ENCODE data around the gene APRT. TPM values are rescaled to one million over a fixed set of nuclear protein-coding genes. Genes with fewer than 3 reads are reported as not detected.
A peak's percentile ranks its signal among the peaks of the same experiment; 100 is the strongest.
"Not testable (repeated sequence)": the region's sequence is repeated elsewhere in the genome, so short reads cannot be mapped to it uniquely, and the experiment has no call there.

The APRT gene
- total and polyA plus RNA-seq, 2 donors: 28.8 to 167 TPM

GRCh38 chr16:88788749-88789148, 23.0 kb downstream of the APRT start:
- H3K4me3 ChIP-seq (ENCODE audit: low read depth, low read length); H3K4me1 ChIP-seq (ENCODE audit: insufficient read depth); H3K27ac ChIP-seq (ENCODE audit: low read depth); H3K36me3 ChIP-seq (ENCODE audit: insufficient read depth); DNase-seq (ENCODE audit: extremely low spot score): not testable (repeated sequence)
- 94% methylated on average over 8 of the region's 8 CpGs for WGBS

DNA sequence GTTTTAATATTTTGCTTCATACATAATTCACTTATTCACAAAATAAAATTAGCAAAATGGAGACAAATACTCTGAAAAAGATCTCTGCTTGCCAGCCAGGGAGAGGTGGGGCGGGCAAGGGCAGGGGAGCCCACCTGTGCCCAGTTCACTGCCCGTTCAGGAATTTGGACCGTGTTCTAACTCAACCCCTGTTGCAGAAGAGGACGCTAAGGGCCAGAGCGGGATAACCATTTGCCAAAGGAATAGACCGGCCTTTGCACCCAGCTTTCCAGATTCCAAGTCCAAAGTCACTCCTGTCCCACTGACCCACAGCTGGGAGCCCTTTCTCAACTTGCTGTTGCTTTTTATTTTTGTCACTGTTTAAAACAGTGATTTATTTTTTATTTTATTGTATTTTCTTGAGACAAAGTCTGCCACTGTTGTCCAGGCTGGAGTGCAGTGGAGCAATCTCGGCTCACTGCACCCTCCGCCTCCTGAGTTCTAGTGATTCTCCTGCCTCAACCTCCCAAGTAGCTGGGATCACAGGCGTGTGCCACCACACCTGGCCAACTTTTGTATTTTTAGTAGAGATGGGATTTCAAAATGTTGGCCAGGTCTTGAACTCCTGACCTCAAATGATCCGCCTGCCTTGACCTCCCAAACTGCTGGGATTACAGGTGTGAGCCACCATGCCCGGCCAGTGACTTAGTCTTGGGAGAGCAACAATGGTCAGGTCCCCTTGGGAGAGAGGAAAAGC, 24.0 kb downstream of the APRT start:
- H3K4me3 ChIP-seq (ENCODE audit: low read depth, low read length): no peak overlapping the region
- WGBS: 90% methylated on average over 11 of the region's 11 CpGs
- no peaks in the 10 kb centered on the region for H3K4me1 ChIP-seq (ENCODE audit: insufficient read depth)
- DNase-seq (ENCODE audit: extremely low spot score): no peak
- H3K27ac ChIP-seq (ENCODE audit: low read depth): no peak overlapping the region
- no peaks in the 10 kb centered on the region for H3K36me3 ChIP-seq (ENCODE audit: insufficient read depth)

DNA sequence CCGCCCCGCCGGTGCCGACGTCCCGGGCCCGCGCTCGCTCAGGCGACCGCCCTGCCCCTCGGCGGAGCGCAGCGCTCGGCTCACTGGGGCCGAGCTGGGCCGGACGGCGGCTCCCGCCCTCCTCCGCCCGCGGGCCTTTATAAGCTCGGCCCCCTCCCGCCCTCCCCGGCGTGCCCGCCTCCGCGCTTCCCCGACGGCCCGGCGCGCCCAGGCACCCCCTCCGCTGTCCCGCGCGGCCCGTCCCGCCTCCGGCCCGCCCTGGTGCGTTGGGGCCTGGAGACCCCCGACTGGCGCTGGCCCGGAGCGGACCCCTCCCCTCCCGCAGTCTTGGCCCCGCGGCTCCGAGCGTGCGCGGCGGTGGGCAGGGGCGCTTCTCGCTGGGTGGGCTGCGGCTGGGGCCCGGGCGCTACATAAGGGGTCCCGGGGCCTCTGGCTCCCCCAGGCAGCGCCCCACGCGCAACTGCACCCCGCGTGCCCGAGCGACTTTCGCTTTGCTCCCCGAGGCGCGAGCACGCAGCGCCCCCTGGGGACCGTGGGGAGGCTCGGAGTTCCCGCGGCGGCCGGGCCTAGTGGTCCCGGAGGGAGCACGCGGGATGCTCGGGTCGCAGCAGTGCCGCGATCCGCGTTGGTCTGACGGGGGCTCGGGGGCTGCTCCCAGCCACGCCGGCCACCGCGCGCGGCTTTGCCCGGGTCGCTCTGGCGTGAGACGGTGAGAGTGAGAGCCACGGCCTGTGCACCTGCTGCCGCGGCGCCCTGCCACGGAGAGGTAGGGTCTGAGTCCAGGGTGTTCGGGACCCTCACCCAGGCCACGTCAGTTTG, 26.4 kb downstream of the APRT start, which contains the start of gene PIEZO1:
Gene PIEZO1 (minus strand): TSS at position 115 of the 819 bp plus-strand sequence. CDS start 256 bp downstream, outside the sequence.
- H3K27ac ChIP-seq (ENCODE audit: low read depth): peak within 1 kb of the TSS; percentile 94
- no peak for DNase-seq (ENCODE audit: extremely low spot score)
- no peaks in the 10 kb centered on the region for H3K36me3 ChIP-seq (ENCODE audit: insufficient read depth)
- H3K4me3 ChIP-seq (ENCODE audit: low read depth, low read length): peak within 1 kb of the TSS; percentile 77
- 3% methylated on average over 110 of the region's 110 CpGs for WGBS
- H3K4me1 ChIP-seq (ENCODE audit: insufficient read depth): no peaks in the 10 kb centered on the region

DNA sequence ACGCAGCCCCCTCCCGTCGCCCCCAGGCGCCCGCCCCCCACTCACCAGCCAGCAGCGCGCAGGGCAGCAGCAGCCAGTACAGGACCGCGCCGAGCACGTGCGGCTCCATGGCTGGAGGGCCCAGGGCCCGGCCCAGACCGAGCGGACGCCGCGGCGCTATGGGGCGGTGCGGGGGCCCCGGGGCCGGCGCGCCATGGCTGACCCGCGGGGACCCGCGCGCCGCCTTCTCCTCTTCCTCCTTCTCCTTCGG, 26.9 kb downstream of the APRT start:
- Histone ChIP-seq H3K4me3 (ENCODE audit: low read depth, low read length) (peak overlapping the region; percentile 77), H3K36me3 (ENCODE audit: insufficient read depth) (no peaks in the 10 kb centered on the region), H3K4me1 (ENCODE audit: insufficient read depth) (no peaks in the 10 kb centered on the region), H3K27ac (ENCODE audit: low read depth) (peak overlapping the region; percentile 94)
- DNase-seq (ENCODE audit: extremely low spot score): no peak
- under 1% methylated on average over 32 of the region's 32 CpGs for WGBS

DNA sequence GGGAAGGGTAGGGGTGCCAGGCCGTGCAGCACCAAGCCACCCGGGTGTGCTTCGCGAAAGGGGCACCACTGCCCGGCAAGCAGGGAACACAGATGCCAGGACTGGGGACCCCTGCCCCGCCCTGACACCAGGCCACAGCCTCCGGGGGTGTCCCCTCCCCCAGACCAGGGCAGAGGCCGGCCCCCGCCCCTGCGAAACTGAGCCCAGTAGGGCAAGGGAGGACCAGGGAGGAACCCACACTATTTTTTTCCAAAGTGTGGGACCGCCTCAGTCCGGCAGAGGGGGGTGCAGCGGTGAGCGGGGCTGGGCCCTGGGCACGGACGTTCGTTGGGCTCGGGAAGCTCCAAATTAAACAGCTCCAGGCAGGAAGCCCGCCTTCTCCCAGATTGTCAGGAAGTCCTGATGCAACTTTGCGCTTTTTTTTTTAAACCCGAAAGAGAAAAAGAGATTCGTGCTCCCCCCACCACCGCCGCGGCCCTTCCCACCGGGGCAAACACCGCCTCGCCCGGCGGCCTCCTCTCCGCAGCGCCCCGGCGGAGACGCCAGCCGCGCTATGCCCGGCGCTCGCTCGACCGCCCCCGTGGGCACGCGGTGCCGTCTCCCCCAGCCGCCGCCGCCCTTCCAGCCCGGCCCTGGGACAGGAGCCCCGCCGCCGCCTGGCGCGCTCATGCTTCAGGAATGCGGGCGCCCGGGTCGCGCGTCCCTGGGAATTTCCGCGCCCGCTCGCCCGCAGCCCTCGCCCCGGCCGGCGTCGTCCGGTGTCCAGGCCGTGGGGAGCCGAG, 27.5 kb downstream of the APRT start:
- DNase-seq (ENCODE audit: extremely low spot score): no peak
- 2% methylated on average over 74 of the region's 74 CpGs for WGBS
- H3K27ac ChIP-seq (ENCODE audit: low read depth): peak overlapping the region; percentile 94
- H3K4me1 ChIP-seq (ENCODE audit: insufficient read depth): no peaks in the 10 kb centered on the region
- no peaks in the 10 kb centered on the region for H3K36me3 ChIP-seq (ENCODE audit: insufficient read depth)
- H3K4me3 ChIP-seq (ENCODE audit: low read depth, low read length): peak overlapping the region; percentile 77

DNA sequence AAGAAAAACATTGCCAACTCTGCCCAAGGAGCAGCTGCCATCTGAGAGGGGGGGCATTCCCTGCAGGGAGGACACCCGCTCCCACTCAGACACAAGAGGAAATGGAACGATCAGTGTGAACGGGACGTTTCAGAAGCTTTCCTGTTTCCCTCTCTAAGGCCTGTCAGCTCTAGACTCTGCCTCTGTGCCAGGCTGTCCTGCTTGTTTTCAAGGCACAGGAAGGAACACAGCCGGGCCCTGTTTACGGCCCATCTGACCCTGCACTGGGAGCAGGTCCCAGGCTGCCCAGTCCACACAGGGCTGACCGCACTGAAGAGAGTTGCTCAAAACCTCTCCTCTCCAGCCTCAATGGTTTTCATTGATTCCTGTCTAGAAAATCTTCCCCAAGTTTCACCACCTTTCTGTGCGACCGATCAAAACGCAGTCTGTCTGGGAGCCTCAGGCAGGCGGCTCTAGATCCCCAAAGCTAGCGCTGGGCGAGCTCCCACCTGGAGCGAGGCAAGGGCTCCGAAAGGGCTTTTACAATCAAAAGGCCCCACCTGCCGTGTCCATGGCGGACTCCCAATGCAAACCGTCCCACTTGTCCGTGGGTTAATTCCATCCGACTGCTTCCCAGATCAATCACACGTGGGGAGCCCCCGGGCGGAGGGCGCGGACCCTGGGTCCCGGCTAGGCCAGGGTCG, 28.2 kb downstream of the APRT start:
- H3K4me1 ChIP-seq (ENCODE audit: insufficient read depth): no peaks in the 10 kb centered on the region
- 26% methylated on average over 27 of the region's 27 CpGs for WGBS
- peak overlapping the region; percentile 94 for H3K27ac ChIP-seq (ENCODE audit: low read depth)
- no peaks in the 10 kb centered on the region for H3K36me3 ChIP-seq (ENCODE audit: insufficient read depth)
- DNase-seq (ENCODE audit: extremely low spot score): no peak
- H3K4me3 ChIP-seq (ENCODE audit: low read depth, low read length): peak overlapping the region; percentile 77

DNA sequence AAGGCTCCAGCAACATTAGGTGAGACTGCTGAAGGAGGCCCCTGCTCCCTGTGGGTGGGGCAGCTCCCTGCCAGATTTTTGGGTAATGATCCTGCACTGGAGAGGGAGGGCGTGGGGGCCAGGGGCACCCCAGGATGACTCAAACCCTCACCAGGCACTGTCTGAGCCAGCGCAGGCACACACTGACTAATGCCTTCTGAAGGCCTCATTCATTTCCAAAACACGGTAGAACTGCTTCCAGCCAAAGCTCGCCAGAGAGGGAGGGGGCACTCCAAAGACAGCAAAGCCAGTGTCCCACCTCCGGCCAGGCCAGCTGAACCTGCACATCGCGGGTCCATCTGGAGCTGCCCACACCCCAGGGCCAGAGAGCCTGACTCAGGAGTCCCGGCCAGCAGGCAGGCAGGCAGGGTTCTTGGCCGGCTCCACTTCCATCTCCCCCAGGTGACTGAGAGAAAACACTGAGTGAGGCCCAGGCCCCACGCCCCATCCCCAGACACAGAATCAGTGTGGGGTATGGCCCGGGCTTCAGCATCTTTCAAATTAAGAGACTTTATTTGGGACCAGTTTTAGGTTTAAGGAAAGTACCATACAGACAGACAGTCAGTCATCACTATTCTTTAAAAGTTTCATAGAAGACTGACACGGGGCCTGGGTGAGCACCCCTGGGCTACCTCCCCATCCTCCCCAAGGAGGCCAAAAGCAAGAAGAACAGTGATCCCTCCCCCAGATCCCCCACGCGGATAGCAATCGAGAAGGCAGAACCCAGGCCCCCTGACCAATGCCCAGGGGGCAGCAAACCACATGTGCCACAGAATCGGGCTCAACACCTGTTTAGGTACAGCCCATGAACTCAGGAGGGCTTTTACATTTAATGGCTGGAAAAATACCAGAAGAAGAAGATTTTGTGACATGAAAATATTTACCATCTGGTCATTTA, 29.0 kb downstream of the APRT start:
- no peaks in the 10 kb centered on the region for H3K4me1 ChIP-seq (ENCODE audit: insufficient read depth)
- 51% methylated on average over 16 of the region's 16 CpGs for WGBS
- no peak for DNase-seq (ENCODE audit: extremely low spot score)
- peak overlapping the region; percentile 77 for H3K4me3 ChIP-seq (ENCODE audit: low read depth, low read length)
- H3K36me3 ChIP-seq (ENCODE audit: insufficient read depth): no peaks in the 10 kb centered on the region
- H3K27ac ChIP-seq (ENCODE audit: low read depth): peak overlapping the region; percentile 94

DNA sequence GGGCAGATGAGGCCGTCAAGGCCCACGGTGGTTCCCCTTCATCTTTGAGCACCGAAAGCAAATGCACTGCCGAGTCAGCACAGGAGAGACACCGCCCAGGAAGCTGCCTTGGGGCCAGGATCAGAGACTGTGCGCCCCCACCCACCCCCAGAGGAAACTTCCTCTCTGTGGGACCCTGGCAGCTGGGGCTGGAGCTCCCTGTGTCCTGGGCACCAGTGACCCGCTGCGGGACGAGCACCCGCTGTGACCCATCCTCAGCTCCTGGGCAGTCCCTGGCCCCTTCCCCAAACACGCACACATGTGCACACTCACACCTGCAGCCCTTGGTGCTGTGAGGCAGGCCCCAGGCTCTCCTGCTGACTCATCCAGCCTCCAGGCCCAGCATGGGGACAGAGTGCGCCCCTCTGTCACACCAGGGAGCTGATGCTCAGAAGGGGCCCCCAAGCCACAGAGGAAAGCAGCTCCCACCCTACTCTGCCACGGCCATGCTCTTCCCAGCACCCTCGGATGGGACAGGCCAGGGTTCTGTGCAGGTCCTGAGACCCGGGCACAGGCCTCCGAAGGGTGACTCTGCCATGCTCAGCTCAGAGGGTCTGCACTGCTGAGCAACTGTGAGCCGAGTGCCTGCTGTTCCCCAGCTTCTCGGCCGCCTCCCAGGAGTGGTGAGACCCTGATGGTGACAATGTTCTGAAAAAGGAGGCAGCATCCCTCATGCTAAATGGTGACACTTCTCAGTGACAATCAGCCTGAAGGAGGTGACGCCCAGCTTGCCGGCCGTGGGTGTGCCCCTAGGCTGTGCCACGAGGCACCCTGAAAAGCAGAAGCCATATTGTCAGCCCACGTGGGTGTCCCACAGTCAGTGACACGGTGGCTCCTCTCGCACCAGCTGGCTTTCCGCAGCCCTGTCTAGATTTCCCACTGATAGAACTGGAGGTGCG, 30.3 kb downstream of the APRT start:
- no peak overlapping the region for H3K27ac ChIP-seq (ENCODE audit: low read depth)
- no peaks in the 10 kb centered on the region for H3K4me1 ChIP-seq (ENCODE audit: insufficient read depth)
- H3K36me3 ChIP-seq (ENCODE audit: insufficient read depth): no peaks in the 10 kb centered on the region
- no peak overlapping the region for H3K4me3 ChIP-seq (ENCODE audit: low read depth, low read length)
- DNase-seq (ENCODE audit: extremely low spot score): no peak
- WGBS: 73% methylated on average over 28 of the region's 28 CpGs

- no peak overlapping the region for H3K4me3 ChIP-seq (ENCODE audit: low read depth, low read length)
- WGBS: 62% methylated on average over 13 of the region's 13 CpGs
Measured at GRCh38 chr16:88780142-88781062, 31.3 kb downstream of the APRT start.

DNA sequence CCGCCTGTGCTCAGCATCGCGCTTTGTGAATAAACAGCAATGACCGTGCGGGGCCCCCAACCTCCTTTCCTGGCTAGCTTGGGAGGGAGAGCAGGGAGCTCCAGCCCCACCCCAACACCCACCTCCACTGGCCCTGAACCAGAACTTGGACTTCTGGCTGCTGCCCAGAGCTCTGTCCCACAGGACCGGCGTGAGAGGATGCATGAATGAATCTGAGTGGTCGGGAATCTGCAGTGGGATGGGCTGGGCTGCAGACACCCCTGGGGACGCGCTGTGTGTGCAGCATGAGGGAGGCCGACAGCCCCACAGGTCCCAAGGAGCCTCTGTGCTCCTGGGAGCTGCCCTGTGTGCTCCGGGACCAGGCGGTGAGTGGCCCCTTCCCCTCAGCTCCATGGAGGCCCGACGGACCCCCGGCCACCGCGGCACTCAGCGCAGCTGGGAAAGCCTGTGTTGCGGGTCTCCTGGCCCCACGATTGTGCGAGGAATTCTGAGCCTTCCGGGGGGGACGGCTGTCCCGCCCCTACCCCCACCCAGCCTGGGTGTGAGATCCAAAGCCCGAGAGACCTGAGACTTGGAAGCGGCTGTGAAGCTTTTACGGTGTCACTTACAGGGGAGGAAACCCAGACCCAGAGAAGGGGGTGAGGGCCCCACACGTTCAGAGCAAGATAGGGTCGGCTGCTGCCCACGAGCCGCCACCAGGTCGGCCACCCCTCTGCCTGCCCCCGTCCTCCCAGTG, 32.2 kb downstream of the APRT start:
- H3K36me3 ChIP-seq (ENCODE audit: insufficient read depth): no peaks in the 10 kb centered on the region
- 32% methylated on average over 34 of the region's 34 CpGs for WGBS
- DNase-seq (ENCODE audit: extremely low spot score): no peak
- no peak overlapping the region for H3K4me3 ChIP-seq (ENCODE audit: low read depth, low read length)
- H3K27ac ChIP-seq (ENCODE audit: low read depth): no peak overlapping the region
- no peaks in the 10 kb centered on the region for H3K4me1 ChIP-seq (ENCODE audit: insufficient read depth)

More at GRCh38 chr16:88780142-88781062, 31.3 kb downstream of the APRT start:
- no peaks in the 10 kb centered on the region for H3K4me1 ChIP-seq (ENCODE audit: insufficient read depth)
- H3K36me3 ChIP-seq (ENCODE audit: insufficient read depth): no peaks in the 10 kb centered on the region
- no peak overlapping the region for H3K27ac ChIP-seq (ENCODE audit: low read depth)
- DNase-seq (ENCODE audit: extremely low spot score): no peak
